Osteoblast (primary cell): Measurements from ENCODE around the gene MSH5. TPM values are rescaled to one million over a fixed set of nuclear protein-coding genes. Genes with fewer than 3 reads are reported as not detected.
"Not testable (repeated sequence)": the region's sequence is repeated elsewhere in the genome, so short reads cannot be mapped to it uniquely, and the experiment has no call there.

ENCODE experiments used
- DNase-seq: peaks from one replicate; pipeline ENCODE4 v3.0.0; 2011; ENCODE audit warnings: low spot score, mixed read lengths; ENCODE audit not compliant: insufficient read length; ENCODE audit errors: missing footprints
- H2AFZ ChIP-seq: 2 replicates; pipeline ENCODE4 v1.6.0; 2011; ENCODE audit warnings: mild to moderate bottlenecking, low read length
- H3K27ac ChIP-seq: 2 replicates; pipeline ENCODE4 v1.5.1; 2011; ENCODE audit warnings: mild to moderate bottlenecking, low read depth, low read length, moderate library complexity
- H3K27me3 ChIP-seq: 2 replicates; pipeline ENCODE4 v1.6.0; 2012; ENCODE audit warnings: mild to moderate bottlenecking, control low read depth, inconsistent platforms, low read length, moderate library complexity; ENCODE audit not compliant: insufficient read depth
- H3K36me3 ChIP-seq: 2 replicates; pipeline ENCODE4 v1.5.1; 2011; ENCODE audit warnings: mild to moderate bottlenecking, low read length, control low read depth, moderate library complexity; ENCODE audit not compliant: insufficient read depth
- H3K4me1 ChIP-seq: 2 replicates; pipeline ENCODE4 v1.5.1; 2011; ENCODE audit warnings: mild to moderate bottlenecking, low read length, control low read depth, moderate library complexity; ENCODE audit not compliant: insufficient read depth
- H3K4me2 ChIP-seq: 2 replicates; pipeline ENCODE4 v1.6.0; 2011; ENCODE audit warnings: mild to moderate bottlenecking, low read length; ENCODE audit not compliant: insufficient read depth
- H3K4me3 ChIP-seq: fragments of 200-600 bp; sonication (generic); 3 replicates; pipeline ENCODE4 v1.5.1; 2012; ENCODE audit warnings: mild to moderate bottlenecking, low read length, inconsistent platforms; ENCODE audit not compliant: insufficient read depth
- H3K79me2 ChIP-seq: 2 replicates; pipeline ENCODE4 v1.6.0; 2012; ENCODE audit warnings: mild to moderate bottlenecking, low read length, control low read depth, inconsistent platforms; ENCODE audit not compliant: insufficient read depth
- H3K9me3 ChIP-seq: 2 replicates; pipeline ENCODE4 v1.5.1; 2011; ENCODE audit warnings: low read depth, low read length, control low read depth
- H4K20me1 ChIP-seq: 2 replicates; pipeline ENCODE4 v1.6.0; 2012; ENCODE audit warnings: mild to moderate bottlenecking, low read length, control low read depth; ENCODE audit not compliant: insufficient read depth
- total RNA-seq: library from RNA; depleted of rRNA; stranded (reverse); fragments of >200 nt; gene quantifications from 2 replicates; pipeline ENCODE4 v1.2.3, GENCODE V29; 2012
- TF ChIP-seq, protein P1 (sequence below): IDR thresholded peaks from 2 replicates; pipeline ENCODE4 v1.5.1; 2011; ENCODE audit warnings: mild to moderate bottlenecking, low read depth, low read length, moderate library complexity; ENCODE audit errors: extremely low read depth

The MSH5 gene
- total RNA-seq, 1 donor: 13.0 TPM

DNA sequence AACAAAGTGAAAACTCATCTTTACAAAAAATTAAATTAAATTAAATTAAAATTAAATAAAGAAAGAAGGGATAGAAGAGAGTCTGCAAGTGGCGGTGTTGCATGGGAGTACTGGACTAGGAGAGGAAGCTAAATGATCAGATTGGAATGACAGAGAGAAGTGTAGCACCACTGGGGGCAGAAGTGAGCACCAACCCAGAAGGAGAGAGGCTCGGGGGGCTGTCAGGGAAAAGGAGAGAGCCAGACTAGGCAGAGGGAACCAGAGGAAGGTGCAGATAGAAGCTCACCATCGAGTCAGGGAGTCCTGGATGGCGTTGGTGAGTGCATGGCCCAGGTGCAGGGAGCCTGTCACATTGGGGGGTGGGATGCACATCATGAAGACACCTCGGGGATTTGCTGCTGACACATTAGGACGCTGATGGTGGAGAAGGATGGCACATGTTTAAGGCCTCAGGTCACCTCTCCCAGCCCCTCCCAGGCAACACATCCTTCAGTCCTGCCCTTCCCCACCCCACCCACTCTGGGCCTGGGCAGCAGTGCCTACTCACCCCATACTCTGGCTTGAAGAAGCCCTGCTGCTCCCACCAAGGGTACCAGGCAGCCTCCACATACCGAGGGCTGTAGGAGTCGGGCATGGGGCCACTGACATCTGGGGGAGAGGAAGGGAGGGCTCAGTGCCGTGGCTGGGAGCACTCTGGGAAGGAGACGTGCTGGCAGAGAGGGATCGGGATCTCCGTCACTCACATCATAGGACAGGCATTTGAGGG is 51.7 kb downstream of the MSH5 start:
- peaks cover 36% of the 10 kb centered on the region for H3K79me2 ChIP-seq
- H3K9me3 ChIP-seq: no peaks in the 10 kb centered on the region
- no peak overlapping the region for H3K4me2 ChIP-seq
- H3K4me3 ChIP-seq: no peak overlapping the region
- DNase-seq: peak; percentile 97
- H4K20me1 ChIP-seq: no peaks in the 10 kb centered on the region
- H3K27ac ChIP-seq: no peak overlapping the region
- no peaks in the 10 kb centered on the region for H3K27me3 ChIP-seq
- TF ChIP-seq, protein P1, sequence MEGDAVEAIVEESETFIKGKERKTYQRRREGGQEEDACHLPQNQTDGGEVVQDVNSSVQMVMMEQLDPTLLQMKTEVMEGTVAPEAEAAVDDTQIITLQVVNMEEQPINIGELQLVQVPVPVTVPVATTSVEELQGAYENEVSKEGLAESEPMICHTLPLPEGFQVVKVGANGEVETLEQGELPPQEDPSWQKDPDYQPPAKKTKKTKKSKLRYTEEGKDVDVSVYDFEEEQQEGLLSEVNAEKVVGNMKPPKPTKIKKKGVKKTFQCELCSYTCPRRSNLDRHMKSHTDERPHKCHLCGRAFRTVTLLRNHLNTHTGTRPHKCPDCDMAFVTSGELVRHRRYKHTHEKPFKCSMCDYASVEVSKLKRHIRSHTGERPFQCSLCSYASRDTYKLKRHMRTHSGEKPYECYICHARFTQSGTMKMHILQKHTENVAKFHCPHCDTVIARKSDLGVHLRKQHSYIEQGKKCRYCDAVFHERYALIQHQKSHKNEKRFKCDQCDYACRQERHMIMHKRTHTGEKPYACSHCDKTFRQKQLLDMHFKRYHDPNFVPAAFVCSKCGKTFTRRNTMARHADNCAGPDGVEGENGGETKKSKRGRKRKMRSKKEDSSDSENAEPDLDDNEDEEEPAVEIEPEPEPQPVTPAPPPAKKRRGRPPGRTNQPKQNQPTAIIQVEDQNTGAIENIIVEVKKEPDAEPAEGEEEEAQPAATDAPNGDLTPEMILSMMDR: peak; percentile 74
- H3K36me3 ChIP-seq: peaks cover 39% of the 10 kb centered on the region
- H2AFZ ChIP-seq: no peak overlapping the region
- peaks cover 9% of the 10 kb centered on the region for H3K4me1 ChIP-seq

DNA sequence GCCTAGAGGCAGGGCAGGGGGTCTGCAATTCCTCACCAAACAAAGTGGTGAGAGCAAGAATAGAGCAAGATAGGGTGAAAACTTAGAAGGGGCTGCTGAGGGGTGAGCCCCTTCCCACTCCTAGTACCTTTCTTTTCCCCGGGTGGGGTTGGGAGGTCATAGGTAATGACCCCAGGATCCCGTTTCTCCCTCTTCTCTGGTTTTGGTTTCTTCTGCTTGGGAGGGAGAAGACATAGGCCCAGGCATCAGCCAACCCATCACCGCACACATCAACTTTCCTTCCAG is 52.2 kb downstream of the MSH5 start:
- no peak overlapping the region for H3K4me3 ChIP-seq
- H3K27me3 ChIP-seq: no peaks in the 10 kb centered on the region
- DNase-seq: no peak
- H3K4me1 ChIP-seq: peaks cover 9% of the 10 kb centered on the region
- H4K20me1 ChIP-seq: no peaks in the 10 kb centered on the region
- TF ChIP-seq, protein P1: no peak
- peaks cover 33% of the 10 kb centered on the region for H3K36me3 ChIP-seq
- peaks cover 36% of the 10 kb centered on the region for H3K79me2 ChIP-seq
- no peak overlapping the region for H2AFZ ChIP-seq
- no peaks in the 10 kb centered on the region for H3K9me3 ChIP-seq
- no peak overlapping the region for H3K27ac ChIP-seq
- no peak overlapping the region for H3K4me2 ChIP-seq

DNA sequence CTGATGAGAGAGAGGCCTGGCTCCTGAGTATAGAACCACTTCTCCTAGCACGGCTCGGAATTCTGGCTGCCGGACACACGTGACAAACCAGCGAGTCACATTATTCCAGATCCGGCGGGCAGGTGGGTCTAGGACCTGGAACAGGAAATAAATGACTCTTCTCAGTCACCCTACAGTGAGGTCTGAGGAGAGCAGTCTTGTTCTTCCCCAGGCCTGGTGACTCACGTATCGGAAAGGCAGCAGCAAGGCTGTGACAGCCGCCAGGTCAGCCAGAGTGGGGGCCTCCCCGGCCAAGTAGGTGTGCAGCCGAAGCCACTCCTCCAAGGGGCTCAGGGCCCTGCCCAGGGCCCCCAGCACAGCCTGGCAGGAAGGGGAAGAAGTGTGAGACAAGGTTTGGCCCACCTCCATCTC is 53.0 kb downstream of the MSH5 start:
- H3K36me3 ChIP-seq: peaks cover 27% of the 10 kb centered on the region
- no peaks in the 10 kb centered on the region for H4K20me1 ChIP-seq
- peak; percentile 74 for DNase-seq
- H3K4me3 ChIP-seq: no peak overlapping the region
- peaks cover 9% of the 10 kb centered on the region for H3K4me1 ChIP-seq
- no peak overlapping the region for H3K4me2 ChIP-seq
- no peaks in the 10 kb centered on the region for H3K27me3 ChIP-seq
- peaks cover 36% of the 10 kb centered on the region for H3K79me2 ChIP-seq
- TF ChIP-seq, protein P1: no peak
- H2AFZ ChIP-seq: no peak overlapping the region
- H3K9me3 ChIP-seq: no peaks in the 10 kb centered on the region
- peak overlapping the region; percentile 52 for H3K27ac ChIP-seq

DNA sequence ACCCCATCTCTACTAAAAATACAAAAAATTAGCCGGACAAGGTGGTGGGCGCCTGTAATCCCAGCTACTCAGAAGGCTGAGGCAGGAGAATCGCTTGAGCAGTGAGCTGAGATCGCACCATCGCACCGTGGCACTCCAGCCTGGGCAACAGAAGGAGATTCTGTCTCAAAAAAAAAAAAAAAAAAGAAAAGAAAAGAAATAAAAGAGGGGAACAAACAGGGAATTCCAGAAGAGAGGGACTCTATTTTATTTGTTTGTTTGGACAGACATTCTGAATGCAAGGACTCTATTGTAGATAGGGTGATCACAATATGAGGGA is 54.1 kb downstream of the MSH5 start:
- not testable (repeated sequence) for H2AFZ ChIP-seq, H3K27me3 ChIP-seq, DNase-seq, H4K20me1 ChIP-seq, H3K4me1 ChIP-seq, H3K9me3 ChIP-seq
- peaks cover 27% of the 10 kb centered on the region for H3K36me3 ChIP-seq
- H3K27ac ChIP-seq: peak overlapping the region; percentile 92
- peak overlapping the region; percentile 95 for H3K4me3 ChIP-seq
- H3K79me2 ChIP-seq: peaks cover 36% of the 10 kb centered on the region
- H3K4me2 ChIP-seq: peak overlapping the region; percentile 92
